Measurements from ENCODE around the gene EPHA8.

GRCh38 chr1:22588899-22589422 is 25.7 kb downstream of the EPHA8 start:
- TF ChIP-seq, protein P1, sequence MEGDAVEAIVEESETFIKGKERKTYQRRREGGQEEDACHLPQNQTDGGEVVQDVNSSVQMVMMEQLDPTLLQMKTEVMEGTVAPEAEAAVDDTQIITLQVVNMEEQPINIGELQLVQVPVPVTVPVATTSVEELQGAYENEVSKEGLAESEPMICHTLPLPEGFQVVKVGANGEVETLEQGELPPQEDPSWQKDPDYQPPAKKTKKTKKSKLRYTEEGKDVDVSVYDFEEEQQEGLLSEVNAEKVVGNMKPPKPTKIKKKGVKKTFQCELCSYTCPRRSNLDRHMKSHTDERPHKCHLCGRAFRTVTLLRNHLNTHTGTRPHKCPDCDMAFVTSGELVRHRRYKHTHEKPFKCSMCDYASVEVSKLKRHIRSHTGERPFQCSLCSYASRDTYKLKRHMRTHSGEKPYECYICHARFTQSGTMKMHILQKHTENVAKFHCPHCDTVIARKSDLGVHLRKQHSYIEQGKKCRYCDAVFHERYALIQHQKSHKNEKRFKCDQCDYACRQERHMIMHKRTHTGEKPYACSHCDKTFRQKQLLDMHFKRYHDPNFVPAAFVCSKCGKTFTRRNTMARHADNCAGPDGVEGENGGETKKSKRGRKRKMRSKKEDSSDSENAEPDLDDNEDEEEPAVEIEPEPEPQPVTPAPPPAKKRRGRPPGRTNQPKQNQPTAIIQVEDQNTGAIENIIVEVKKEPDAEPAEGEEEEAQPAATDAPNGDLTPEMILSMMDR (conservative IDR thresholded peaks at IDR 0.05): no peak
- 0 out of 2 replicates have a peak, but pooled peaks have one; percentile 63 for TF ChIP-seq EZH2 (IDR thresholded peaks at IDR 0.05; ENCODE audit: low read depth)
